Limb (tissue), 2 donors: ENCODE results near the gene WIPF3.
A peak's percentile ranks its signal among the peaks of the same experiment; 100 is the strongest.

Experiments used
- DNase-seq, 2 donors: peaks; one replicate each; pipeline ENCODE4 v3.0.0-alpha.2; 2016; ENCODE audit errors: extremely low spot score in 2 of 2

Gene WIPF3

DNA sequence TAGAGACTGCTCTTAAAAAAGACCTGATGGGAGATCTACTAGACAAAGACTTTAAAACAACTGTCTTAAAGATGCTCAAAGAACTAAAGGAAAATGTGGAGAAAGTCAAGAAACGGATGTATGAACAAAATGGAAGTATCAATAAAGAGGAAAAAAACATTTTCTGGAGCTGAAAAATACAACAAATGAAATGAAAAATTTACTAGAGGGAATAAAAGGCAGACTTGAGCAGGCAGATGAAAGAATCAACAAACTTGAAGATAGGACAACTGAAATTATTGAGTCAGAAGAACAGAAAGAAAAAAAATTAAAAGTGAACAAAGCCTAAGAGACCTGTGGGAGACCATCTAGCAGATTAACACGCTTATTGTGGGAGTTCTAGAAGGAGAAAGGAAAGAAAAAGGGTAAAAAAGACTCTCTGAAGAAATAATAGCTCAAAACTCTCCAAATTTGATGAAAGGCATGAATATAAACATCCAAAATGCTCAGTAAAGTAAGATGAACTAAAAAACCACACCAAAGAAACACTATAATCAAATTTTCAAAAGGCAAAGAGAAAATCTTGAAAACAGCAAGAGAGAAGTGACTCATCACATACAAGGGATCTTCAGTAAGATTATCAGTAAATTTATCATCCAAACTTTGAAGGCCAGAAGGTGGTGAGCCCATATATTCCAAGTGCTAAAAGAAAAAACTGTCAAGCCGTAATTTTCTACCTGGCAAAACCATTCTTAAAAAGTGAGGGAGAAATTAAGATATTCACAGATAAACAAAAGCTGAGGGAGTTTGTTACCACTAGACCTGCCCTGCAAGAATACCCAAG is 100.1 kb downstream of the WIPF3 start:
- DNase-seq: no peak

DNA sequence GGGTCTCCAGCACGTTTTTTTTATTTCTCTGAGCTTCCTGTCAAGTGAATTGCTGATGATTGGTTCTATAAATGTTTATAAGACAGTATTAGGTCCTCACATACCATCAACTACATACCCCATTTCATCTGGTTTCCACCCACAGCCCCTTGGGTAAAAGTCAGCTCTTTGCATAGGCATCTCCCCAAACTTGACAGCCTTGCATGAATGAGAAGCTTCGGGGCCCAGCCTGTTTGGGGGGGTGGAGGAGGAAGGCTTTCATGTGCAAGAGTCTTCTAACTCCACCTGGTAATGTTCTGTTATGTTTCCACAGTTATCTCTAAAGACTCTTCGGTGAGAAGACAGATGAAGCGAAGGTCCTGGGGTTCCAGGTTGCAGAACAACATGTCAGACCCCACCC is 107.9 kb downstream of the WIPF3 start:
- no peak for DNase-seq

DNA sequence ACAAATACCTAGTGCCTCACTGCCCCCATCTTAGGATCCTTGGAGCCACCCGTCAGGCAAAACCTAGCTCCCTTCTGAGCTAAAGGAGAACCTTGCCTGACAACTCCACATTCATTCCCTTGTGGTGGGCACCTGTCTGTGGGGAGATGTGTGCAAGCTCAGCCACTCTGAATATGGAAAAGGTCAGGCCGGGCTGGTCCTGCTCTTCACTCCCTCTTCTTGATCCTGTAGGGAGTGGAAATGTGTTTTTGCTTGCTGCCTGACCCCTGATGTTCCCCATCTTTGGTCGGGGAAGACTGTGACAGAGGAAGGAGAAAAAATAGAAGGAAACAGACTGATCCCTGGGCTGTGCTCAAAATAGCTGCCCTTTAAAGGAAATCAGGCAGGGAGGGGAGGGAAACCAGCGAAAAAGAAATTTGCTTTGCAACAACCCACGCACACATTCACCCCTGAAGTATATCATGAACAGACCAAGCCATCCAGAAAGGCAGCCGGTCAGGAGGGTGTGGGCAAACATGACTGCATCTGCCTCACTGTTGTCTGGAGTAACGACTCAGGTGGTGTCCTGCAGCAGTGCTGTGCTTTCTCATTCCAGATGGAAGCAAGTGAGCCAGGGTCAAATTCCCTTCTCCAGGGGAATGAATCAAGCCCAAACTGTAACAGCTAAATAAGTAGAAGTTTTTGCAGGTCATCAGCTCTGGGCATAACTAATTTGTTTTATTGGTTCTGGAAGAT is 109.3 kb downstream of the WIPF3 start:
- DNase-seq: peak in 1 of 2 donors; percentile 11

DNA sequence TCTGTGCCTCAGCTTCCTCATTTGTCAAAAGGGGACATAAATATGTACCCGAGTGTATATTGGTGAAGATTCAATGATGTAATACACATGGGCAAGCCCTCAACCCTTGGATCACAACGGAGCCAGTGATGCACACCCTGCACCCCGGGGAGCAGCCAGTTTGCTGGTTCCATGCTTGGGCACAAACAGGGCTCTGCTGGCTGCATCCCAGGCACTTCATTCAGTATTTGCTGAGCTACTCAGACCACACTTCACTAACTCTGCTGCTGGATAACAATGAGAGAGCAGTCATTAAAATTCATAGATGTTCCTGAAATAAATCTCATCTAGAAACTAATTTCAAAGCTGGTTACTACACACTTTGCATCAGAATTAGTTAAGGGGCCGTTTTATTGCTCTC is 111.3 kb downstream of the WIPF3 start:
- no peak for DNase-seq

DNA sequence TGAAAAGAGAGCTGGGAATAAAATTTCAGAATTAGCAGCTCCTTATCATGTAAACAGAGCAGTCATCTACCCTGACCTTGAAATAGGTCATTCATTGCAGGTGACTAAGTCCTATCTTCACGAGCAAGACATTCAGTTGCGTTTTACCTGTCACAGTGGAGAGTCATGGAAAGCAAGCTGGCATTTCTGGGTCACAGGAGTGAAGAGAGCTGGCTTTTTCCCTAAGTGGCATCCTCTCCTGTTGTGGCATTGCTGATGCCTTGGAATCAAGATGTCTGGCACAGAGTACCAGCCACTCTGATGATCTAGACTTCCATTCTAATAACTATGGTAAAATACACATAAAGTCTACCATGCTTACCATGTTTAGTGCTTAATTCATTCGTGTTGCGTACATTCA is 112.5 kb downstream of the WIPF3 start:
- no peak for DNase-seq

- no peak for DNase-seq
These were observed 113.5 kb downstream of the WIPF3 start for GRCh38 chr7:29919790-29920189.

- no peak for DNase-seq
These were observed 114.2 kb downstream of the WIPF3 start for GRCh38 chr7:29920491-29920890.

DNA sequence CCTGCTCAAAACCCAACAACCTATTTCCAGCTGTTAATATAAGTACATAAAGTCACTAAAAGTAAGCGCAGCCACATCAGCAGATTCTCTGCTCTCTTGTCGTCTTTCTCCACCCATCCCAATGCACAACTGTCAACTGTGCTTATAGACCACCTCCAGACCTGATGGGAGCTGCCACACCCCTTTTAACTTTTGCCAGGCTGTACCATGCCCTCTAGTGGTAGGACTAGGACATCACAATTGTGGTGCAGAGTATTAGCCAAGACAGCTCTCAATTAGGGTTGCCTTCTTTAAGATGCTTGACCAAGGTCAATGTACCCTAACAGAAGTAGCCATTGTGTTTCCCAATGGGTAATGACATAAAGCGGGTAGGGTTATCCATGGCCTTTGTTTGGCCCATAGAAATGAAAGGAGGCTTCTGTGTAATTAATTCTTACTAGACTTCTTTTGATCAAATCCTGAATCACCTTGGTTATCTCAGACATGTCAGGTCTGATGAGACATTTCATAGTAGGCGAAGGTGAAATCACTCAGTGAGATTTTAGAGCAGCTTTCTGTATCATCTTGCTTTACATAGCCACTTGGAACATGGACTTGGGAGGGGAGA is 115.2 kb downstream of the WIPF3 start:
- peak; percentile 59 to 69 for DNase-seq

- no peak for DNase-seq
These were observed 116.8 kb downstream of the WIPF3 start for GRCh38 chr7:29922921-29923700.

DNA sequence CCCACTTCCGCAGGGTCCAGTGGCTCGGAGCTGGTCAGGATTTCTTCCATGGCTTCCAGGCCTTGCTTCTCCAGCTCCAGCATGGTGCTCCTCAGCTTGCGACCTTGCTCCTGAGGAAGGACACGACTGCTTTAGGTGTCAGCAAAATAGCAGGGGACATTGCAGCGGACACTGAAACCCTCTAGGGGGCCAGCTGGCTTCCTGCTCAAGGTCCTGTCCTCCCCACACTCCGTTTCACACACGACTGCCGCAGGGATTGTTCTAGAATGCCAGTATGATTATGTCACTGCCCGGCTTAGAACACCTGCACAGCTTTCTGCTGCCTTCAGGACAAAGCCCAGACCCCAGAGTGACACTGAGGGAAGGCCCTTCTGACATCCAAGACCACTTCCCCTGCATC is 117.7 kb downstream of the WIPF3 start:
- DNase-seq: no peak

DNA sequence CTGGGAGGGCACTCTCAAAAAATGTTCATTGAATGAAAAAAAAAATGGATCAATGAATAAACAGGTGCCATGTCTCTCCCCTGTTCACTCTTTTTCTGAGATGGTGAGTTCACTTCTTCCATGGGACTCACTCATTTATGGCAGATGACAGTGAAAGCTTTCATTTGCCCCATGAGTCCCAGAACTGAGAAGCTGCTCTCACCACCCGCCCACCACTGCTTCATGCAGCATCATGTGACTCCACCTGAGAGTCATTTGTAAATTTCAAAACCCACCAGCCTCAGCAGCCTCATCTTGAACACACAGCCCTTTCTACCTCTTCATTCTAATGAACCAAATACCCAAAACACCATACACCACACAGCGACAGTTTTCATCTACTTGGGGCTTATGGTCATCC is 118.4 kb downstream of the WIPF3 start:
- DNase-seq: no peak

- no peak for DNase-seq
These were observed 119.9 kb downstream of the WIPF3 start for GRCh38 chr7:29926216-29926615.

GRCh38 chr7:29926741-29927140 is 120.4 kb downstream of the WIPF3 start:
- DNase-seq: no peak

DNA sequence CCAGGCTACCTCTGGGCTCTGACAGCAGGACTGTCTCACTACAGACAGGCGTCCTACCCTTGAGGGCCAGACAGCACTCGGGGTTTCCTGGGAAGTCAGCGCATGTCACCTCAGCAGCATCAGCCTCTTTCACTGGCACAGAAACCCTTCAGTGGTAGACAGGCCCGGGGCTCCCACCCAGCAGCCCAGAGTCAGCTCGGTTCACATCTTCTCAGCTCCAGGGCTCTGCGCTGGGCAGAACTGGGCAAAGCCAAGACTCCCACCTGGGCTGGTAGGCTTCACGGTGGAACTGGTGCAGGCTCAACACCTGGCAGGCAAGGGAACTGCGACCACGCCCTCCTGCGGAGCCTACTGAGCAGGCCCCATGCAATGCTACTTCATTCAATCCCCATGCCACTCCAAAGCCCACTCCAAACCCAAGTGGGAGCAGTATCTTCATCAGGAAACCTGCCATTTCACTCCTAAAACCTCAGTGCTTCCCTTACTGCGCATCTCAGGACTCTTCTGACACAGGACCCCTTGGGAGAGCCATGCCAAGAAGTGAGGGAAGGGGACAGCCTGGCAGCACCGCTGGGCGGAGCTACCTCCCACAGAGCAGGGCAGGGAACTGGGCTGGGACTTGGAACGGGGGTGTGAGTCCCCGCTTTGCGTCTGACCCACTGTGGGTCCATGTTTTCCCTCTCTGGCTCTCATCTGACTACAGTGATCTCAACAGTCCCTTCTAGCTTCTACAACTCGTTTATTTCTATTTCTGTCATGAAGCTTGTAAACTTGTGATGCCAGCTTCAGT is 122.9 kb downstream of the WIPF3 start:
- no peak for DNase-seq

- no peak for DNase-seq
These were observed 128.8 kb downstream of the WIPF3 start for GRCh38 chr7:29935111-29935510.

DNA sequence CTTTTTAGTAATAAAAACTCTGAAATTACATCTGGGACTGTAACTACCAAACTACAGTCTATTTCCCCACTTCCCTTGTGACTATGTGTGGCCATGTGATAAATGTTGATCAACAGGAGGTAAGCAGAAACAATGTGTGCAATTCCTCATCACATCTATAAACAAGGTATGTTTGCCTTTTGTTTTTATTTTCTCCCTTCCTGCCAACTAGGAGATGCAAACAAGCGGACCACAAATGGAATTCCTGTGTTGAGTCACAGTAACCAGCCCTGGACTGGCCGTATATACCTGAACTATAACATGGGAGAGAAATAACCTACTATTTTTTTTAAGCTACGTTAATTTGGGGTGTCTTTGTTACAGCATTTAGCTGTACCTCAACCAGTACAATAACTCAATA is 130.8 kb downstream of the WIPF3 start:
- DNase-seq: no peak

DNA sequence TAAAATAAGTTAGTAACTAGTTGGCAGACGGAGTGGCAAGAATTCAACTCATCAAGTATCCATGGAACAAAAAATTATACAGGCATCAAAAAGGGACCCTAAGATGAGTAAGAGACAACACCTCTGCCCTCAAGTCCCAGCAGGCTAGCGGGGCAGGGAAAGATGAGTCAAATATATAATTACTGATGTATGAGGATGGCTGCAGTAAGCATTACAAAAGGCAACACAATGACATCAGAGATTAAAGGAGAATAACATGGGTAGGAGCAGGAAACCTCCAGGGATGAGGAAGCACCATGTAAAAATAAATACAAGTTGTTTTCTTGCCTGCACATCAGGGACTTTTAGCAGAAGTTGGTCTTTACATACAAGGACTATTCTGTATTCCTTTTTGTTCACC is 133.9 kb downstream of the WIPF3 start:
- DNase-seq: no peak

DNA sequence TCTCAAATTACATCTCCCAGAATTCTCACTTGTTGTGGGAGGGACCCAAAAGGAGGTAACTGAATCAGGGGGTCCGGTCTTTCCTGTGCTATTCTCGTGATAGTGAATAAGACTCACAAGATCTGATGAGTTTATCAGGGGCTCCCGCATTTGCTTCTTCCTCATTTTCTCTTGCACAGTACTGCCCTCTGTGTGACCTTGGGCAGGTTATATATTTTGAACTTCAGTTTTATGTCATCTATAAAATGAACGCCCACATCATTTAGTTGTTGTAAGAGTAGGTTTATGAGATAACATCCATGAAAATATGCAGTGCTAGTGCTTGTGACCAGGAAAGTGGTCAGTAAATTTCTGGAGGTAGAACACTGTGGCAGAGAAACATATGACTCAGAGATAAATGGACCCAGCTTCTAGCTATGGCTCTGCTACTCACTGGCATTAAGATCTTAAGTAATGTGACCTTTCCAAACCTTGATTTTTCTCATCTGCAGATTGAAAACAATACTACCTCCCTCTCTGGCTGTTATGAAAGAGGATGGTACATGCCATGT is 139.0 kb downstream of the WIPF3 start:
- no peak for DNase-seq

- no peak for DNase-seq
These were observed 140.3 kb downstream of the WIPF3 start for GRCh38 chr7:29946428-29947186.

DNA sequence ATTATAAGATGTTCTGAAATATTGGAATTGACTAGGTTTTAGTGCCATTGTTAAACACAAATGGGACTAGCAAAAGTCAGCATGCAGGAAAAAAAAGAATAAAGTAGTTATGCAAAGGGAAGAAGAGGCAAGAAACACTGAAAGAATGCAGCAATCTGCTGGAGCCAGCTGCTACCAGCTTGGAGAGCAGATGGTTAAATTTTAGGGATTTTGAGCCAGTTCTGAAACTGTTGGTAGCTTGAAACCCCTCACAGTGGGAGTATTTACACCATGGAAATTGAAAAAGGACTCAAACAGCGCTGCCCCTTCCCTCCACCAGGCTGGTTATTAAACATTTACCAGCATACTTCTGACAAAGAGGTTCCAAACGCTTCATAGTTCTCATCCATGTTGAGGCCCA is 142.3 kb downstream of the WIPF3 start:
- DNase-seq: no peak
